Activated T-helper 9 cell treated with anti-CD3 and anti-CD28 coated beads, Interleukin-2, amount 50 U/mL, for 16 hours (primary cell): ENCODE data around the gene SGTA.
A peak's percentile ranks its signal among the peaks of the same experiment; 100 is the strongest.
"Not testable (repeated sequence)": the region's sequence is repeated elsewhere in the genome, so short reads cannot be mapped to it uniquely, and the experiment has no call there.

Experiments
- DNase-seq: peaks from one replicate; pipeline ENCODE4 v3.0.0-alpha.2; 2020; ENCODE audit warnings: low read depth

The SGTA gene

DNA sequence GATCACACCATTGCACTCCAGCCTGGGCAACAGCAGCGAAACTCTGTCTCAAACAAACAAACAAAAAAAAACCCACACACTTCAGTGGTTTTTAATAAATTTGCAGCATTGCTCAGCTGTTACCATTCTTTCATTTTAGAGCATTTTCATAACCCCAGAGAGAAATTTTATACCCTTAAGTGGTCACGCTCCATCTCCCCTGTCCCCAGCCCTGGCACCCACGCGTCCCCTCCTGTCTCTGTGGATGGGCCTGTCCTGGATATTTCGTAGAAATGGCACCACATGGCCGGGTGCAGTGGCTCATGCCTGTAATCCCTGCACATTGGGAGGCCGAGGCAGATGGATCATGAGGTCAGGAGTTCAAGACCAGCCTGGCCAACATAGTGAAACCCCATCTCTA lies 10.1 kb upstream of the SGTA start:
- DNase-seq, result no peak

DNA sequence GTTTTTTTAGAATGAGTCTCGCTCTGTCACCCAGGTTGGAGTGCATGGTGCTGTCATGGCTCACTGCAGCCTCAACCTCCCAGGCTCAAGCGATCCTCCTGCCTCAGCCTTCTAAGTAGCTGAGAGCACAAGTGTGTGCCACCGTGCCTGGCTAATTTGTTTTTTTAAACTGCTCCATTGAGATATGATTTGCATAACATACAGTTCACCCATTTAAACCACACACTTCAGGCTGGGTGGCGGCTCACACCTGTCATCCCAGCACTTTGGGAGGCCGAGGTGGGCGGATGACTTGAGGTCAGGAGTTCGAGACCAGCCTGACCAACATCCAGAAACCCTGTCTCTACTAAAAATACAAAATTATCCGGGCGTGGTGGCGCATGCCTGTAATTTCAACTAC lies 9.6 kb upstream of the SGTA start:
- DNase-seq, result not testable (repeated sequence)

DNA sequence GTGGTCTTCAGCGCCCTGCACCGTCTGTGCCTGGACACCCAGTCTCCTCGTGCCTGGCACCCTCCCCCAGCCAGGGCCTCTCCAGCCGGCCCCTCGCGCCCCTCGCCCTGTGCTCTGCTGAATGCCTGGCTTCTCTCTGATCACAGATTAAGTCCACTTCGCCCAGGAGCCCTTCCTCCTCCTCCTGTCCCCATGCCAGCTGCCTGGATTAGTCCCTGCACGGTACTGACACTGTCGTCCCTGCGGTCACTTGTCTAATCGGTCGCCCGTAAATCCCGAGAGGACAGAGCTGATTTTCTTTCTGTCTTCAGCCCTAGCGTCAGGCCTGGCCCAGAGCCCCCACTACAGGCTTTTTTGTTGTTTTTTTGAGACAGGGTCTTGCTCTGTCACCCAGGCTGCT lies 8.8 kb upstream of the SGTA start:
- no peak for DNase-seq

DNA sequence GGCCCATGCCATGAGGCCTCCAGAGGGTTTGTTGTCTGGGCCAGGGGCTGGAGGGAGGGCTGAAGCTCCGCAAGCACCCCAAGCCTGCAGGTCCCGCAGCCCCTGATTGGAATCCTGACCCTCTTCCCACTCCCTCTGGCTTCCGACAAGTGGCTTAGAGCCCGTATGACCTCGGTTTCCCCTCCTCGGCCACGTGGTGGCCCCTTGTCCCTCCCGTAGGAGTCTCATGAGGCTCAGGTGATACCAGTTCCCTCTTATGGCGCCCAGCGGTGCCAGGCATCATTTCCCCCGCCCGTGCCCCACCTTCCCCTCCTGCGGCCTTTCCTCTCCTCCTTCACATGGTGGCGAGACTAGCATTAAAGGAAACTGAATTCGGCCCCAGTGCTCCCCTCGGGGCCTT lies 8.4 kb upstream of the SGTA start:
- DNase-seq, result no peak

DNA sequence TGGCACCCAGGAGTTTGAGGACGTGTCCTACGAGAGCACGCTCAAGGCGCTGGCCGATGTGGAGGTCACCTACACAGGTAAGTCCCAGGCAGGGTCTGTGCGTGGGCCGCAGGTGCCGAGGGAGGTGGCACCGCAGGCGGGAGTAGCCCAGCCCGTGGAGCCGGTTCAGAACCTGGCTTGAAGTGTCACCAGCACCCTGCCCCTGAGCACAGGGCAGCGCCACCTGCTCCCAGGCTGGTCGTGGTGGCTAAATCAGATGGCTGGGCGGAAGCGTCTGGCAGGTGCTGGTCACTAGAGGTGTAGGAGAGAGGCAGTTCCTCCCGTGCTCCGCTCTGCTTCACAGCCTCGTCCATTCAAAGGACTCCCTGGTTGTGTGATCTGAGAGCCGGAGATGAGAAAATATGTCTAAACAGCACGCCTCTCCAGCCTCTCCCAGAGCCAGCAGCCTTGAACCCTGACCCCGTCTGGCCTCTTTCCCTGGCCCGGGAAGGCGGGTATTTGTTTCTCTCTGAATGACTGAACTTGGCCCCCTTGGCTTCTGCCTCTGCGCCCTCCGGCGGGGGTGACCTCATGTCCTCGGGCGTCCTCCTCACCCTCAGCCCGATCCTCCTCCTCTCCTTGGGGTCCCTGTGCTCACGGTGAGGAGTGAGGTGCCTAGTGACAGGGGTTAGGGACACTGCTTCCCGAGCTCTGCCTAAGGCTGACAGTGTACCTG lies 7.6 kb upstream of the SGTA start:
- DNase-seq, result no peak

DNA sequence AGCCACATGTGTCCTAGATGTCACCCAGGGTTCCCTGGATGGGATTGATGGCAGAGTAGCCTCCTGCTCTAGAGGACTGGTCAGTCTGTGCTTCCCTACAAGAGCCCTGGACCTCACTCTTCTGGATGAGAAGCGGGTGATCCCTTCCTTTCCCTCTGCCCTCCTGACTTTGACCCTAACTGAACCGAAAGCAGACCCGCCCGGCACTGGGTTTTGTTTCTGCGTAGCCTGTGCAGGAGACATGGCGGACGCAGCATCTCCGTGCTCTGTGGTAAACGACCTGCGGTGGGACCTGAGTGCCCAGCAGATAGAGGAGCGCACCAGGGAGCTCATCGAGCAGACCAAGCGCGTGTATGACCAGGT lies 7.1 kb upstream of the SGTA start:
- no peak for DNase-seq

DNA sequence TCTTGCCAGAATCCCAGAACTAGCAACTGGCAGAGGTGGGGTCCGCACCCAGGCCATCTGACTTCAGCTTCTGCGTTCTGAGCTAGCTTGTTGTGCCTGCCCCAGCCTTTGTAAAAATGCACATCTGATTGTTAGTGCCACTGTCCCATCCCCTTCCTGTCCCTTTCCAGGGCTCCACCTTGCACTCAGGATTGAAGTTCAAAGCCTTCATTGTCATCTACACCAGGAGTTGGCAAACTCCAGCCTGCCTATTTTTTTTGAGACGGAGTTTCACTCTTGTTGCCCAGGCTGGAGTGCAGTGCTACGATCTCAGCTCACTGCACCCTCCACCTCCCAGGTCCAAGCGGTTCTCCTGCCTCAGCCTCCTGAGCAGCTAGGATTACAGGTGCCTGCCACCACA lies 5.2 kb upstream of the SGTA start:
- DNase-seq, result no peak

DNA sequence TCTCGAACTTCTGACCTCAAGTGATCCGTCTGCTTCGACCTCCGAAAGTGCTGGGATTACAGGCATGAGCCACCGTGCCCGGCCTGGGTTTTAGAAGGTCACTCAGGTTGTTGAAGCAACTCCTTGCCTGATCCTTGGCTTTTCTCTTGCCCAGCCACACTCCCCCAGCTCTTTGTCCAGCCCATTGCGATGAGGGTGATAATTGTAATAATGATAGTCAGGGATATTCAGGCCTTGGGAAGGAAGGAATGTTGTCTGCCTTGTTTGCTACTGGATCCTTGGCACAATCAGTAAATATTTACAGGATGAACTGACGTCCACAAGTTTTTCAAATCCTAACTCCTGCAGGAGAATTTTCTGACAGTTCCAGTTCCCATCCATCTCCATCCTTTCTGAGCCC lies 4.0 kb upstream of the SGTA start:
- DNase-seq, result no peak

DNA sequence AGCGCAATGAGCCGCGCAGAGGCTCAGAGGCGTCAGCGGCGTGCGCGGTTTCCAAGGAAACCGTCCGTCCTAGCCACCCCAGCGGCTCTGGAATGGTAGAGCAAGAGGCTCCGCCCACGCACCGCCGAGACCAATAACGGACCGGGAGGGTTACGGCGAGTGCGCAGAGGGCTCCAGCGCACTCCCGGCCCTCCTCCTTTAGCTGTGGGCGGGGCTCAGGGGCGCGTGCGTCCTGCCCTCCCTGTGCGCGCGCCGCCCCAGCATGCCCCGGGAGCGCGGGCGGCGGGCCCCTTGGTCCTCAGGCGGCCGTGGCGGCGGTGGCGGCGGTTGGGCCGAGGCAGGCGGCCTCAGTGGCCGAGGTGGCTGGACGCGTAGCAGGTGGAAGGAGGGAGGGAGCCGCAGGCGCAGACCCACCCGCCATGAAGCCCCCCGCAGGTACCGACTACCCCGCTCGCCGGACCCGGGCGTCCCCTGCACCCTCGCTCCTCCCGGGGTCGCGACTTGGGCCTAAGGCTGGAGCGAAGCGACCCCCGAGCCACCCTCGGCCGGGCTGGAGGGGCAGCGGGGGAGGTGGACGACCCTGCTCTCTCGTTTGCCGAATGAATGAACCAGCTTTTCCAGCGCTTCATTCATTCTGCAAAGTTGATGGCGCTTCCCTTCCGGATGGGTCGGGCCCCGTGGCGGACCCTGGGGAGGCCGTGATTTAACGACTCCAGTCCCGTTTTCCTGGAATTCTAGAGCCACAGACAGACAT lies 2.3 kb upstream of the SGTA start, which contains the start of gene THOP1:
THOP1 (plus strand) TSS at position 260 of the 754 bp plus-strand sequence; CDS start at position 420, 160 bp downstream.
- DNase-seq, result peak; percentile 98

DNA sequence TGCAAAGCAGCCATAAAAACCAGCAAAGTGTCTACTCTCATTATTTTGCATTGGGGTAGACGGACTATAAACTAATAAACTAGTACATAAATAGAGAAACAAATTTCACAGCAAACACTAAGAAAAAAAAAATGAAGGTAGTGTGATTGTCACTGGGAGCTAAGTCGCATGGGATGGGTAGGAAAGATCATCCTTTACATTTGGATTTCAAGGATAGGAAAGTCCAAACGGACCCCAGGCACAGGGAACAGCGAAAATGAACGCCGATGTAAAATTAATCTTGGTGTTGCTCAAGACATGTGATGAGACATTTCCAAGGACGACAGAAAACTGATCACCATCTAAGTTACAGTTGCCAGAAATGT lies 690 bp upstream of the SGTA start:
- no peak for DNase-seq

DNA sequence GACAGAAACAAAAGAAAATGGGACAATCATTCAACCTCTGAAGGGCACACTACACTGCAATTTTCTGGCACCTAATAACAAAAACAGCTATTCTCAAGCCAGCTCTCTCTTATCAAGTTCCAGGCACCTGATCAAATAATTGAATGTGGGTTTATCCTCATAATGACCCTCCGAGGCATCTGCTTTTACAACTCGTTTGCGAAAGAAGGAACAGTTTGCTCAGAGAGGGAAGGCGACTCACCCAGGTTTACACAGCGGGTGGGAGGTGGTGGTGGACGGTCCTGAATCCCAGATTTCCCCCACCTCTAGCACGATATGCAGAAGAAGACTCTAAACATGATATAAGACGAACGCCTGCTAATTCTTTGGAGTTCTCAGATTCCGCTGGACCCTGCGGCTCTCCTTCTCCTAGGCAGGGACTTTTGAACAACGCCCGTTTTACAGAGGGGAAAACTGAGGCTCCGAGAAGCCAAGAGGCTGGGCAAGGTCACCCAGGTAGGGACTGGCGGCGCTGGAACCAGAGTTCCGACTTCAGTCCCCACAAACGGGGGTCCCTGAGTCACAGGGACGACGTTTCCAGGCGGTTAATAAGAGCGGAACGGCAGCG lies 641 bp downstream of the SGTA start:
- no peak for DNase-seq

DNA sequence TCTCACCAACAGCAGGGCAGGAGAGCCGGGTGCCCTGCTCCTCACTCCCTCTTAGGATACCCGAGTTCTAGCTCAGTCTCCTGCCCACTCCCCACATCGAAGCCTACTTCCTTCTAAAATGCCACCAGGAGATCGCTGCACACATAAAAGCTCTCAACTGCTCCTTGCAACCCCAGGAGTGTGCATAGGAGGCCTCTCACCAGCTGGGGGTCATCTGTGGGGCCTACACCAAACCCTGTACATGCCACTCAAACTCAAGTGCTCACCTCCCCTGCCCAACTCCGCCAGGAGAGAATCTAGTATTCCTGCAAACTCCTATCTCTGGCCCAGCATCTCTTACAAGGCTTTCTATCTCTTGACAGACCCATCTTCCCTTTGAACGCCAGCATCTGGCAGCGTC lies 2.8 kb downstream of the SGTA start:
- no peak for DNase-seq

DNA sequence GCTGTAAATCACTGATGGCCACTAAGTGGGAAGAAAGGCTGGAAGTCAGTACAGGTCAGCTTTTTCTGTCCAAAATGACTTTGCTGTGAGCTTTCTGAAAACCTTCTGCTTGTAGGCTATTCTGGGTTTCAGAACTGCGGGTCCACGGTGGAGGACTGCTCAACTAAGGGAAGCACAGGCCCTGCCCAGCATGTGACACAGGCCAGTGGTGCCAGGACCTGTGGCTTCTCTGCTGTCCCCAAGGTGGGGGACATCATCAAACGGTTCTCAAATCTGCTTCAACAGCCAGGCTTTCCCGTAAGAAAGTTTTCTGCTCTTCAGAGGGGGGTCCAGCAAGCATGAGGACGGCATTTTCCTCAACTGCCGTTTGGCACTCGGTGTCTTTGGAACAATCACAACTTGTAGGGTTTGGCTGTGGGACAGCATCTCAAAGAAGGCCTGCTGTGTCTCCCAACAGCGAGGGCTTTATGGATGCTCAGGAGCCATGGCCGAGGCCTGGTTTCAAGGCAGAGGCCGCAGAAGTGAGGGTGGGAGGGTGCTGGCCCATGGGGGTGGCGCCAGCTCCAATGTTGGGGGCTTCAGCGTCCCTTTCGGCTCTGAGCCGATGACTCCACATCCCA lies 3.8 kb downstream of the SGTA start:
- no peak for DNase-seq

DNA sequence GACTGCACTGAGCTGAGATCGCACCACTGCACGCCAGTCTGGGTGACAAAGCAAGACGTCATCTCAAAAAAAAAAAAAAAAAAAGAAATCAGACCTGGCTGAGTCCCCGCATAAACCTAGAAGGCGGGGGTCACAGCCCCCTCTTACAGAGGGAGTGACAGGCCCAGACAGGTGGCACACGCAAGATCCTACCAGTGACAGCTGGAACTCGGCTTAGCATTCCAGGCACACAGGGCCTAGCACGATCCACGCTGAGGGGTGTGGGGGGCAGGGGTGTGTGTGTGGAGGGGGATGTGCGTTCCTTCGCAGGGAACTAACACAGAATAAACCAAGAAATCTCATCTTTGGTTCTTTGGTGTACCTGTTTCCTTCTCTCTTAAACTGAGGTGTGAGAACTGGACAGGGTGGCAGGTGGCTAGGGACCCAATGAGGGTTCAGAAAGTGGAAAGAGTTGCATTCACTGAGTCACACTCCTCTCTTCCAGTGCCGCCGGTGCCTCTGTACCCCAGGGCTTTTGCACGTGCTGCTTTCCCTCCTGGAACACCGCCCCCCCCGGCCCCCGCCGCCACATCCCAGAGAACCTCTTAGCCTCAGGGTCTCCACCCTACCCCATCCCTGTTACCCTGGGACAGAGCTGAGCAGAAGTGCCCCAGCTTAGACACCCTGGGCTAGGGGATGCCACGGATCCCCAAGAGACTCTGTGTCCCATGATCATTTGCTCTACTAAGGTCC lies 5.0 kb downstream of the SGTA start:
- DNase-seq, result no peak

DNA sequence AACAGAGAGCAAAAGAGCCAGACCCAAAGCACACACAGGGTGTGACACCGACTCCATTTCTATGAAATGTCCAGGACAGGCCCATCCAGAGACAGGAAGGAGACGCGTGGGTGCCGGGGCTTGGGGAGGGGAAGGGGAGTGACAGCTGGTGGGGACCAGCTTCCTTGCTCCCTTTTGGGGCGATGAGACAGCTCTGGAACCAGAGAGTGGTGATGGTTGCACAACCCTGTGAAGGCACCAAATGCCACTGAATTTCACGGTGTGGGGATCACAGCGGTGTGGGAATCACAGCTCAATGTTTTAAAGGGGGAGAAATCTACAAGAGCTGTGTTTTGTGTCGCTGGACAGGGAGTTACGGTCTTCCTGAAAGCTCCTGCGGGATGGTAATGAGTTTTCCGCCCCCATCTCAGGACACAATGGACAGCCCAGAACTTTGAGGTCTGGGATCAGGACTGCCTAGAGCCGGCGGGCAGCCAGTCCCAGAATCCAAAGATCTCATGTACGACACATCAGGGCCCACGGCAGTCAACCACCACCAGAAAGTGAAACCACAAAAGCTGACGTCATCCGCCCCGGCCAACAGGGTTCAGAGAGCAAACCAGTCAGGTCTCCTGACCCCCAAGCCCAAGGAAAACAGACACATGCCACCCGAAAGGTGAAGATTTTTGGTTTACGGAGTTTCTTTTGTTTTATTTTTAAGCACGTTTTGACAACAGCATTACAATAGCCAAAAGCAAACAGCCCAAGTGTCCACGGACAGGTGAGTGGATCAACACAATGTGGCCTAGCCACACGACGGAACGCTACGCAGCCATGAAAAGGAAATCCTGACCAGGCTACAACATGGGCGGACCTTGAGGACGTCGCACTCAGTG lies 7.3 kb downstream of the SGTA start:
- peak; percentile 54 for DNase-seq

DNA sequence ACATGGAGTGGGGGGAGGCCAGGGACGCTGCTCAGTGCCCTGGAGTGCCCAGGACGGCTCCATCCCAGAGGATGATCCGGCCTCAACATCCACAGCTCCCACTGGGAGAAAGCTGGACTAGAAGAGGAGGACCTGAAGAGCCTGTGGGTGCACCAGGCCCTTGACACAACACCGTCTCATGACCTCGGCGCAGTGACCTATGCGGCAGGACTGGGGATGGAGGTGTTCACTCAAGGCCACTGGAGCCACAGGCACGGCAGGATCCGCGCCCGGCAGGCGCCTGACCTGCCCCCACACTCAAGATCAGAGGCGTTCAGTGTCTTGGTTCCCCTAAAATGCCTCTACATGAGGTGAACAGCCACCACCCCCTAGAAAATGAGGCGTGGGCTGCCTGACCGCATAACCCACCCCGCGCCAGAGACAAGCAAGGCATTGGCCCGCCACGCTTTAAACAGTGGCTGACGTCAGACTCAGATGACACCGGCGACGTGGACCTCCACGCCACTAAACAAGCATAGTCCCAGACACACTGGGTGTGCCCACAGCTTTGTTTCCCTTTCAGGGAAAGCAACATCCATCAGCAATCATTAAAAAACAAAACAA lies 8.0 kb downstream of the SGTA start:
- DNase-seq, result no peak

DNA sequence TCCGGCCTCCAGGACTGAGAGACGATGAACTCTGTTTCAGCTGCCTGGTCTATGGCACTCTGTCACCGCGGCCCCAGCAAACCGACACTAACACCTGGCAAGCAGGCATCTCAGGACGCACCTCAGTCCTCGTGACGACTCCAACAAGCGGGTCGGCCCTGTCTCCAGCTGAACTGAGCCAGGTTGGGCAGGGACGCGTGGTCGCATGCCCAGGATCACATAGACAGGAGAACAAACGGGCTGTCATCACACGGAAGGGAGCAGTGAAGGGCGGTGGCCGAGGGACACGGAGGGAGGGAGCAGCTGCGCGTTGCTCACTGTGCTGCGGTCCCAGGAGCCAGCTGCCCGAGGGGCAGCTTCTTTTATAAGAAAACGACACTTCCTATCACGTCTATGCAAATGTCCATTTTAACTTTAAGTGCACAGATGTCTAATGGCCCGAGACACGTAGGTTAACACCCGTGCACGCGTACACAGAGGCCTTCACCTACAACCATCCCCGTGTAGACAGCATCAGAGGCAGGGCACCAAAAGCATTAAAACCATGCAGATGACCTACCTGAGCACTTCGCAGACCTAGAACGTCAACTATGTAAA lies 8.9 kb downstream of the SGTA start:
- no peak for DNase-seq

DNA sequence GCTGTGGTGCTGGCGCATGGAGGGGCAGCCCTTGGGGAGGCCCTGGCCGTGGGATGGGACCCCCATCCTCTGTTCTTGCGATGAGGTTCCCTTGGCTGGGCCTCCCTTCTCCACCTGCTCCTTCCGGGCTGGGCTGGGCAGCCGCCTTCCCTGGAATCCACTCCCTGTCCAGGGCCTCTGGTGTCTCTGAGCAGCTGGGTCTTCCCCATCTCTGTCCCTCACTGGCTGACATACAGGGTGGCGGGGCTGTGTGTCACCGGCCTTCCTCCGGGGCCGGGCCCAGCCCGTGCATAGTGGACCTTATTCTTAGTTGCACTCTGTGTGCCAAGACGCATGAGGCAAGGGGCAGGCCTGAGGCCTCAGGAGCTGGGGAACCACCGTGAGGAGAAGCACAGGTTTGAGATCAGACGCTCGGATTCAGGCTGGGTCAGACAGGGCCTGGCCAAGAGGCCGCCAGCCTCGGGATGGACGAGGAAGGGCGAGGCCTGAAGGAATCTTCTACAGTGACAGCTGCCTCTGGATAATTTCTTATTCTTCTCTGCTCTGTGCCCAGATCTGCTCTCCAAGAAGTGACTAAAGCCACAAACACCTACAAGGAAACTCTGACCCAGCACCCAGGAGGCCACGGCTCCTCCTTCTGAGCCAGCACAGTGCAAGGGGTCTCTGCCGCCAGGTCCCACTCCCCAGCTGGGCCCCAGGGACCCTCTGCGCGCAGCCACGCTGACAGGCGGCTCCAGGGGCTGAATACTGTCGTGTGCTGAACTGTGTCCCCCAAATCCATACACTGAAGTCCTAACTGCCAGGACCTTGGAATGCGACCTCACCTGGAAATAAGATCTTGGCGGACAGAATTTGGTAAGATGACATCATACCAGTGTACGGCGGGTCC lies 11.0 kb downstream of the SGTA start:
- DNase-seq, result no peak
